HG03175 (cell line): ENCODE measurements around the gene OLFM3.
A peak's percentile ranks its signal among the peaks of the same experiment; 100 is the strongest.

ENCODE experiments used
- ATAC-seq: cut with Tn5 transposase; IDR thresholded peaks from one replicate; pipeline ENCODE4 v1.9.1; 2021; ENCODE audit warnings: mild to moderate bottlenecking, moderate library complexity; ENCODE audit not compliant: unreplicated experiment

The OLFM3 gene

GRCh38 chr1:101953623-101954022 lies 43.1 kb downstream of the OLFM3 start:
- ATAC-seq: no peak

- ATAC-seq: no peak
Measured at GRCh38 chr1:101945884-101946283, 50.8 kb downstream of the OLFM3 start.

- peak; percentile 58 for ATAC-seq
Measured at GRCh38 chr1:101943237-101943636, 53.5 kb downstream of the OLFM3 start.

GRCh38 chr1:101942516-101943193 lies 54.1 kb downstream of the OLFM3 start:
- ATAC-seq: no peak

GRCh38 chr1:101938681-101939080 lies 58.0 kb downstream of the OLFM3 start:
- ATAC-seq: no peak

GRCh38 chr1:101929343-101929742 lies 67.4 kb downstream of the OLFM3 start:
- no peak for ATAC-seq

GRCh38 chr1:101928829-101929228 lies 67.9 kb downstream of the OLFM3 start:
- no peak for ATAC-seq

- no peak for ATAC-seq
Measured at GRCh38 chr1:101924700-101925099, 72.0 kb downstream of the OLFM3 start.

GRCh38 chr1:101920577-101920976 lies 76.1 kb downstream of the OLFM3 start:
- ATAC-seq: no peak

- no peak for ATAC-seq
Measured at GRCh38 chr1:101918277-101918676, 78.4 kb downstream of the OLFM3 start.

GRCh38 chr1:101915597-101915996 lies 81.1 kb downstream of the OLFM3 start:
- no peak for ATAC-seq

GRCh38 chr1:101914473-101915242 lies 82.1 kb downstream of the OLFM3 start:
- ATAC-seq: no peak

GRCh38 chr1:101911894-101912293 lies 84.8 kb downstream of the OLFM3 start:
- no peak for ATAC-seq

GRCh38 chr1:101908980-101909379 lies 87.7 kb downstream of the OLFM3 start:
- ATAC-seq: no peak

GRCh38 chr1:101907264-101907663 lies 89.5 kb downstream of the OLFM3 start:
- no peak for ATAC-seq

GRCh38 chr1:101905283-101905835 lies 91.4 kb downstream of the OLFM3 start:
- no peak for ATAC-seq

- no peak for ATAC-seq
Measured at GRCh38 chr1:101902199-101902598, 94.5 kb downstream of the OLFM3 start.

- no peak for ATAC-seq
Measured at GRCh38 chr1:101898137-101898536, 98.6 kb downstream of the OLFM3 start.

GRCh38 chr1:101884621-101885020 lies 112.1 kb downstream of the OLFM3 start:
- ATAC-seq: no peak

GRCh38 chr1:101875891-101876290 lies 120.8 kb downstream of the OLFM3 start:
- no peak for ATAC-seq

- no peak for ATAC-seq
Measured at GRCh38 chr1:101873672-101874071, 123.1 kb downstream of the OLFM3 start.

- no peak for ATAC-seq
Measured at GRCh38 chr1:101859941-101860340, 136.8 kb downstream of the OLFM3 start.
